ENCODE results near the gene PGRMC1.
"Not testable (repeated sequence)": the region's sequence is repeated elsewhere in the genome, so short reads cannot be mapped to it uniquely, and the experiment has no call there.

Gene PGRMC1

GRCh38 chrX:119194621-119195020 lies 41.5 kb upstream of the PGRMC1 start:
- H3K27ac ChIP-seq: no peak overlapping the region
- TF ChIP-seq ZFX (IDR thresholded peaks at IDR 0.05; ENCODE audit: borderline replicate concordance): no peak
- TF ChIP-seq, protein P1, sequence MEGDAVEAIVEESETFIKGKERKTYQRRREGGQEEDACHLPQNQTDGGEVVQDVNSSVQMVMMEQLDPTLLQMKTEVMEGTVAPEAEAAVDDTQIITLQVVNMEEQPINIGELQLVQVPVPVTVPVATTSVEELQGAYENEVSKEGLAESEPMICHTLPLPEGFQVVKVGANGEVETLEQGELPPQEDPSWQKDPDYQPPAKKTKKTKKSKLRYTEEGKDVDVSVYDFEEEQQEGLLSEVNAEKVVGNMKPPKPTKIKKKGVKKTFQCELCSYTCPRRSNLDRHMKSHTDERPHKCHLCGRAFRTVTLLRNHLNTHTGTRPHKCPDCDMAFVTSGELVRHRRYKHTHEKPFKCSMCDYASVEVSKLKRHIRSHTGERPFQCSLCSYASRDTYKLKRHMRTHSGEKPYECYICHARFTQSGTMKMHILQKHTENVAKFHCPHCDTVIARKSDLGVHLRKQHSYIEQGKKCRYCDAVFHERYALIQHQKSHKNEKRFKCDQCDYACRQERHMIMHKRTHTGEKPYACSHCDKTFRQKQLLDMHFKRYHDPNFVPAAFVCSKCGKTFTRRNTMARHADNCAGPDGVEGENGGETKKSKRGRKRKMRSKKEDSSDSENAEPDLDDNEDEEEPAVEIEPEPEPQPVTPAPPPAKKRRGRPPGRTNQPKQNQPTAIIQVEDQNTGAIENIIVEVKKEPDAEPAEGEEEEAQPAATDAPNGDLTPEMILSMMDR (IDR thresholded peaks at IDR 0.05): peak; percentile 23; the same call in 1 of the 2 replicates

- TF ChIP-seq, protein P1 (IDR thresholded peaks at IDR 0.05): no peak
- no peak for TF ChIP-seq ZFX (IDR thresholded peaks at IDR 0.05; ENCODE audit: borderline replicate concordance)
- no peak overlapping the region for H3K27ac ChIP-seq
Observed at GRCh38 chrX:119201570-119201969, 34.5 kb upstream of the PGRMC1 start.

DNA sequence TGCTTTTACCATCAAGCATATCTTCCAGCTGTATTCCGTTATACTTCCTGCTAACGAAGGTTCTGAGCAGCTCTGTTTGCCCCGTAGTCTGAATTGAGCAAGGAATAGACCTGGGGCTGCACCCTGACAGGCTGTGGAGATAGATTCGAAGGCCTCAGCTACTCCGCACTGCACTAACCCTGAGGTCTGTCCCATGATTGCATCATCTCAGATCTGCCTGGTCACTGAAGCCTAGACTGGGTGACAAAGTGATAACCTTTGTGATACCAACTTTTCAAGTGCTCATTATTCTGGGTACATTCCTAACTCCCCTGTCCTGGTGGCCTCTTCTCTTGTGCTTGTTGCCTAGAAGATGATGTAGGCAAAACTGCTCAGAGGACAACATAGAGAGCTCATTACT lies 29.9 kb upstream of the PGRMC1 start:
- no peak overlapping the region for H3K27ac ChIP-seq
- TF ChIP-seq, protein P1 (IDR thresholded peaks at IDR 0.05): no peak
- TF ChIP-seq ZFX (IDR thresholded peaks at IDR 0.05; ENCODE audit: borderline replicate concordance): no peak

DNA sequence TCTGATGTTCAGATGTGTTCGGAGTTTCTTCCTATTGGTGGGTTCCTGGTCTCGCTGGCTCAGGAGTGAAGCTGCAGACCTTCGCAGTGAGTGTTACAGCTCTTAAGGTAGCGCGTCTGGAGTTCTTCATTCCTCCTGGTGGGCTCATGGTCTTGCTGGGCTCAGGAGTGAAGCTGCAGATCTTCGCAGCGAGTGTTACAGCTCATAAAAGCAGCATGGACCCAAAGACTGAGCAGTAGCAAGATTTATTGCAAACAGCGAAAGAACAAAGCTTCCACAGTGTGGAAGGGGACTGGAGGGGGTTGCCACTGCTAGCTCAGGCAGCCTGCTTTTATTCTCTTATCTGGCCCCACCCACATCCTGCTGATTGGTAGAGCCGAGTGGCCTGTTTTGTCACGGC lies 28.6 kb upstream of the PGRMC1 start:
- not testable (repeated sequence) for H3K27ac ChIP-seq

- TF ChIP-seq, protein P1 (IDR thresholded peaks at IDR 0.05): no peak
- no peak for TF ChIP-seq ZFX (IDR thresholded peaks at IDR 0.05; ENCODE audit: borderline replicate concordance)
- no peak overlapping the region for H3K27ac ChIP-seq
Observed at GRCh38 chrX:119208401-119209057, 27.6 kb upstream of the PGRMC1 start.

DNA sequence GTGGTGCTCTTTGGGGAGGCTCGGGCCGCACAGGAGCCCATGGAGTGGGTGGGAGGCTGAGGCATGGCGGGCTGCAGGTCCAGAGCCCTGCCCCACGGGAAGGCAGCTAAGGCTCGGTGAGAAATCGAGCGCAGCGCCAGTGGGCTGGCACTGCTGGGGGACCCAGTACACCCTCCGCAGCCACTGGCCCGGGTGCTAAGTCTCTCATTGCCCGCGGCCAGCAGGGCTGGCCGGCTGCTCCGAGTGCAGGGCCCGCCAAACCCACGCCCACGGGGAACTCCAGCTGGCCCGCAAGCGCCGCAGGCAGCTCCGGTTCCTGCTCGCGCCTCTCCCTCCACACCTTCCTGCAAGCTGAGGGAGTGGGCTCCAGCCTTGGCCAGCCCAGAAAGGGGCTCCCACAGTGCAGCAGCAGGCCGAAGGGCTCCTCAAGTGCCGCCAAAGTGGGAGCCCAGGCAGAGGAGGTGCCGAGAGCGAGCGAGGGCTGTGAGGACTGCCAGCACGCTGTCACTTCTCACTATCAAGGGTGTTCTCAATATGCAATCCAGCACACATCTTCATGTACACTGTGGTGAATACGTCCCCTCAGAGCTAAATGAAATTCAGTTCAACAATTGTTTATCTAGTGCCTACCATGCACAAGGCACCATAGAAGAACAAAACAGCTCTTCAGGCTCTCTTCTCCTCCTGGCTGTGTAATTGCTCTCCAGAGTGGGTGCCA lies 25.0 kb upstream of the PGRMC1 start:
- H3K27ac ChIP-seq: not testable (repeated sequence)

GRCh38 chrX:119211649-119212014 lies 24.5 kb upstream of the PGRMC1 start:
- TF ChIP-seq ZFX (IDR thresholded peaks at IDR 0.05; ENCODE audit: borderline replicate concordance): no peak
- TF ChIP-seq, protein P1 (IDR thresholded peaks at IDR 0.05): no peak
- no peak overlapping the region for H3K27ac ChIP-seq

DNA sequence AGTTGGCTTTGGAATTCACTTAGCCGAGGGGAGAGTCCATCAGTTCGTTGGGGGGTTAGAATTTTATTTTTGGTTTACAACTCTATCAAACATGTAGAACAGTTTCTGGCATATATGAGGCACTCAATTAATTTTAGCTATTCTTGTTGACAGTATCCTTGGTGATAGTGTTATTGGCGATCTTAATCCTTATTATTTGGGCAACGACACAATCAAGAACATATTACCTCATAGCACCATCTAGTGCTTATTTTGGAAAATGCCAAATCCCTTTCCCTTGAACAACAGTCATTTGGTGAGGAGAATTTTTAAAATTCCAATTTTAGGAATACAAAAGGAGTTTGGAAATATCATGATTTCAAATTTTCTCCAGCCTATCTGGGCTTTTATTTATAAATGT lies 17.9 kb upstream of the PGRMC1 start:
- TF ChIP-seq, protein P1 (IDR thresholded peaks at IDR 0.05): peak; percentile 55
- TF ChIP-seq ZFX (IDR thresholded peaks at IDR 0.05; ENCODE audit: borderline replicate concordance): no peak
- H3K27ac ChIP-seq: no peak overlapping the region

Data from 22Rv1 (cell line).